ENCODE measurements around the gene ARL15. TPM values are rescaled to one million over a fixed set of nuclear protein-coding genes. Genes with fewer than 3 reads are reported as not detected.

The ARL15 gene
- total and polyA plus RNA-seq, 4 donors: 5.0 to 24.8 (median 13.3) TPM

- H3K27ac ChIP-seq (ENCODE audit: low read depth in 1 of 2, low read length in 2 of 2): no peak overlapping the region
- 96% methylated on average over 3 of the region's 3 CpGs for WGBS
Measured at GRCh38 chr5:54004697-54005096, 305.7 kb downstream of the ARL15 start.

GRCh38 chr5:54002779-54003178 lies 307.6 kb downstream of the ARL15 start:
- no peak overlapping the region for H3K4me3 ChIP-seq (ENCODE audit: low read depth in 1 of 3, low read length in 3 of 3)
- H3K9me3 ChIP-seq (ENCODE audit: control insufficient read depth in 4 of 4, low read length in 3 of 4): no peaks in the 10 kb centered on the region
- H3K4me1 ChIP-seq (ENCODE audit: control insufficient read depth in 4 of 4, insufficient read depth in 4 of 4, low read length in 3 of 4): peaks cover 3 to 13% (median 8%) of the 10 kb centered on the region in 4 donors
- no peak overlapping the region for H3K27ac ChIP-seq (ENCODE audit: low read depth in 1 of 2, low read length in 2 of 2)
- H3K36me3 ChIP-seq (ENCODE audit: control insufficient read depth in 4 of 4, insufficient read depth in 3 of 4, low read depth in 1 of 4, low read length in 3 of 4): peaks cover 0 to 1% (median 0%) of the 10 kb centered on the region in 4 donors
- DNase-seq (ENCODE audit: low spot score): no peak
- WGBS: 27% methylated on average over 1 of the region's 1 CpG
- H3K27me3 ChIP-seq (ENCODE audit: control insufficient read depth in 4 of 4, insufficient read depth in 4 of 4, low read length in 3 of 4): no peaks in the 10 kb centered on the region
- H3K9ac ChIP-seq (ENCODE audit: low read depth in 1 of 2, low read length in 2 of 2): no peak overlapping the region
- TF ChIP-seq YY1 (IDR thresholded peaks at IDR 0.05): peak; percentile 29
- peak; percentile 19 to 28 for TF ChIP-seq RAD21 (IDR thresholded peaks at IDR 0.05)
- no peak for TF ChIP-seq MAX (IDR thresholded peaks at IDR 0.05)
- peak; percentile 56 for TF ChIP-seq SP1 (IDR thresholded peaks at IDR 0.05)
- TF ChIP-seq FOXA1 (IDR thresholded peaks at IDR 0.05): no peak
- peak; percentile 11 to 34 for TF ChIP-seq HNF4A (conservative IDR thresholded peaks at IDR 0.05)
- TF ChIP-seq FOXA2 (IDR thresholded peaks at IDR 0.05): peak; percentile 21

More at GRCh38 chr5:54004697-54005096, 305.7 kb downstream of the ARL15 start:
- Histone ChIP-seq H3K36me3 (ENCODE audit: control insufficient read depth in 4 of 4, insufficient read depth in 3 of 4, low read depth in 1 of 4, low read length in 3 of 4) (peaks cover 0 to 1% (median 0%) of the 10 kb centered on the region in 4 donors), H3K4me1 (ENCODE audit: control insufficient read depth in 4 of 4, insufficient read depth in 4 of 4, low read length in 3 of 4) (peaks cover 3 to 30% (median 25%) of the 10 kb centered on the region in 4 donors), H3K9me3 (ENCODE audit: control insufficient read depth in 4 of 4, low read length in 3 of 4) (no peaks in the 10 kb centered on the region), H3K27me3 (ENCODE audit: control insufficient read depth in 4 of 4, insufficient read depth in 4 of 4, low read length in 3 of 4) (no peaks in the 10 kb centered on the region), H3K4me3 (ENCODE audit: low read depth in 1 of 3, low read length in 3 of 3) (no peak overlapping the region), H3K9ac (ENCODE audit: low read depth in 1 of 2, low read length in 2 of 2) (no peak overlapping the region)
- DNase-seq (ENCODE audit: low spot score): no peak
- TF ChIP-seq GABPA (IDR thresholded peaks at IDR 0.05 in 1 of 2, conservative IDR thresholded peaks at IDR 0.05 in 1 of 2): no peak
- TF ChIP-seq JUND (IDR thresholded peaks at IDR 0.05): no peak
- TF ChIP-seq HNF4G (IDR thresholded peaks at IDR 0.05): no peak
- no peak for TF ChIP-seq NR2F2 (IDR thresholded peaks at IDR 0.05)
- TF ChIP-seq FOXA1 (IDR thresholded peaks at IDR 0.05): no peak
- TF ChIP-seq REST (IDR thresholded peaks at IDR 0.05): no peak
- no peak for TF ChIP-seq MAX (IDR thresholded peaks at IDR 0.05)
- no peak for TF ChIP-seq TAF1 (conservative IDR thresholded peaks at IDR 0.05)
- no peak for TF ChIP-seq EGR1 (IDR thresholded peaks at IDR 0.05; ENCODE audit: low read depth in 2 of 2)
- no peak for TF ChIP-seq RAD21 (IDR thresholded peaks at IDR 0.05)
- no peak for TF ChIP-seq ZBTB33 (IDR thresholded peaks at IDR 0.05)
- no peak for TF ChIP-seq RXRA (IDR thresholded peaks at IDR 0.05)
- no peak for TF ChIP-seq FOXA2 (IDR thresholded peaks at IDR 0.05)
- no peak for TF ChIP-seq HNF4A (conservative IDR thresholded peaks at IDR 0.05)
- TF ChIP-seq ATF3 (IDR thresholded peaks at IDR 0.05): no peak
- TF ChIP-seq YY1 (IDR thresholded peaks at IDR 0.05): no peak

Measured in liver (tissue), 9 donors.